D341Med (cell line): ENCODE measurements around the gene ENGASE.
A peak's percentile ranks its signal among the peaks of the same experiment; 100 is the strongest.

Source experiments
- DNase-seq: peaks from one replicate; pipeline ENCODE4 v3.0.0; 2012; ENCODE audit warnings: low spot score

ENGASE gene

GRCh38 chr17:79039886-79040285, 34.7 kb upstream of the ENGASE start:
- DNase-seq: no peak

- peak; percentile 20 for DNase-seq
Measured at GRCh38 chr17:79041041-79041570, 33.5 kb upstream of the ENGASE start.

- no peak for DNase-seq
Measured at GRCh38 chr17:79041723-79042420, 32.8 kb upstream of the ENGASE start.

- DNase-seq: peak; percentile 90
Measured at GRCh38 chr17:79042421-79043190, 32.0 kb upstream of the ENGASE start.

- DNase-seq: no peak
Measured at GRCh38 chr17:79043191-79043930, 31.3 kb upstream of the ENGASE start.

GRCh38 chr17:79043931-79044320, 30.7 kb upstream of the ENGASE start:
- peak; percentile 41 for DNase-seq

- peak; percentile 22 for DNase-seq
Measured at GRCh38 chr17:79044462-79044861, 30.2 kb upstream of the ENGASE start.

- DNase-seq: peak; percentile 50
Measured at GRCh38 chr17:79045001-79045729, 29.5 kb upstream of the ENGASE start.

GRCh38 chr17:79045842-79046196, 28.8 kb upstream of the ENGASE start:
- peak; percentile 94 for DNase-seq

GRCh38 chr17:79046197-79046915, 28.3 kb upstream of the ENGASE start:
- DNase-seq: peak; percentile 45

GRCh38 chr17:79046916-79047280, 27.7 kb upstream of the ENGASE start:
- no peak for DNase-seq

- no peak for DNase-seq
Measured at GRCh38 chr17:79047291-79047920, 27.2 kb upstream of the ENGASE start.

- peak; percentile 49 for DNase-seq
Measured at GRCh38 chr17:79047923-79048825, 26.4 kb upstream of the ENGASE start.

GRCh38 chr17:79048826-79049755, 25.5 kb upstream of the ENGASE start:
- DNase-seq: no peak

- no peak for DNase-seq
Measured at GRCh38 chr17:79049821-79050220, 24.8 kb upstream of the ENGASE start.

- no peak for DNase-seq
Measured at GRCh38 chr17:79050551-79050950, 24.1 kb upstream of the ENGASE start.

GRCh38 chr17:79051306-79051705, 23.3 kb upstream of the ENGASE start:
- no peak for DNase-seq

- no peak for DNase-seq
Measured at GRCh38 chr17:79052131-79052530, 22.5 kb upstream of the ENGASE start.
